NCI-H2227 (cell line): Measurements from ENCODE around the gene OPTC.

Source experiments
- DNase-seq: peaks from one replicate; lab custom pipeline; 2025; ENCODE audit not compliant: unreplicated experiment; lab: John Stamatoyannopoulos, UW

Gene OPTC

DNA sequence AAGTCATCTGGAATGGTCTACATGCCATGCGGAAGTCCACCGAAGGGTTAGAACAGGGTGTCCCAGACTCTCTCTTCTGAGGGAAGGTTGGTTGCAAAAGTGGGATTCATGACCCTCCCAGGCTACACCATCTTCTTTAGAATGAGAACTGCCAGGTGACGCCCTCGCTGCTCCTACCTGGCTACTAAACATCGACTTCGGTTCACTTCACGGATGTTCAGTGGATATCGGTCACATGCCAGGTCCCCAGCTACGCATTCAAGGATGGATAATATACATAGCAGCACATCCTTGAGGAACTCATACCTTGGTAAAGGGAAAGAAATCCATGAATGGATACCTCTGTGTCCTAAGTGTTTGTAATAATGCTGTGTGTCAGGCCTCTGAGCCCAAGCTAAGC, 3.3 kb upstream of the OPTC start:
- no peak for DNase-seq

DNA sequence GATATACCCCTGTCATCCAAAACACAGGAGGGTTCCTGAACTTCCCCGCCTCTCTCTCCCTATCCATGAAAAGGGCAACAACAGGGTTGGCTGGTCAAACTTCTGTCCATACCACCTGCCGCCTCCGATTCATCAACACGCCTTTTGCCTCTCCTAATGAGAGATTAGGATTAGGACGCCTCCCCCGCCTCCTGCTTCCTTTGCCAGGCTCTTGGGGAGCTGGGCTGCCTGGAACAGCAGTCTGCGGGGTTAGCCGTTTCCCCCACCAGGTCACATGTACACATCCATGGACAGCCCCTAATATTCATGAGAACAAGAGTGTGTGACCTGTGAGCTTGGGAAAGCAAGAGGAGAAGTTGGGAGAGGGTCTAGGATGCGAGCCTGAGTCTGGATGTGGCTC, 2.3 kb upstream of the OPTC start:
- DNase-seq: no peak

DNA sequence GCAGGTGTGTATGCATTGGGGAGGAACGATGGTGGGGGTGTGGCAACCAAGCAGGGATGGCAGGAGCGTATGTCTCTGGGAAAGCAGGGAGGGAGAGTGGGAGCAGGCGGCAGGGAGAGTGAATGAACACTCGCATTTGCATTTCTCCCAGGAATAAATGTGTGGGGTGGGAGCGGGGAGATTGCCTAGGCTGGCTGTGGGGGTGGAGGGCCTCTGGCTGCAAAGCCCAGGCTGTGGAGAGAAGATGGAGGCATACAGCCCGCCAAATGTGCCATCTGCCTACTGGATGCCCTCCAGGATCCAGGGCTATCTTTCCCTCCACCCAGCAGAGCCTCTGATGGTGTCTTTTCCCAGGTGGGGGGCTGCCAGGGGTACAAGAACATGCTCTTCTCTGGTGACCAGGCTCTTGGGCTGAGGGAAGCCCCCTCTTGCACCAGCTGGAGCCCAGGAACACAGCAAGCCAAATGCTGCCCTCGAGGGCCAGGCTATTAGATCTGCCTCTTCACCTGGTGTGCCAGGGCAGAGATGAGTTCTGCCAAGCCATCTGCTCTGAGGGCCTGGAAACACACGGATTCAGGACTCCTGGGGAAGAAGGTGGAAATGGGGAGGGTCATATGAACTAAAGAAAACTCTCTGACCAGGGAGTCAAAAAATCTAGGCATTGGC, 1.7 kb upstream of the OPTC start:
- DNase-seq: peak; percentile 29

DNA sequence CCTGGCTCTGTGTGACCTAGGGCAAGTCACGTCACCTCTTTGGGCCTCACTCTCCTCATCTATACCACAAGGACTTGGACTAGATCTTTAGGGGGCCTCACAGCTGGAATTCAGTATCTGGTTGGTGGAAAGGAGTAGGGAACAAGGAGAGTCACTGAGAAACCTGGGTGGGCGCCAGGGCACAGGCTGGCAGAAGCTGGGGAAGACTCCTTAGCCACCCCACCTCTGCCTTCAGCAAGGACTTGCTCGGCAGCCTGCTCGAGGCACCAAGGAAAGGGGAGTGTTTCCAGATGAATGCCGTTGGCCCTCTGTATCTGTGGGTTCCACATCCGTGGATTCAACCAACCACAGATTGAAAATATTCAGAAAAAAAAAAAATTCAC, 1.2 kb upstream of the OPTC start:
- DNase-seq: no peak

DNA sequence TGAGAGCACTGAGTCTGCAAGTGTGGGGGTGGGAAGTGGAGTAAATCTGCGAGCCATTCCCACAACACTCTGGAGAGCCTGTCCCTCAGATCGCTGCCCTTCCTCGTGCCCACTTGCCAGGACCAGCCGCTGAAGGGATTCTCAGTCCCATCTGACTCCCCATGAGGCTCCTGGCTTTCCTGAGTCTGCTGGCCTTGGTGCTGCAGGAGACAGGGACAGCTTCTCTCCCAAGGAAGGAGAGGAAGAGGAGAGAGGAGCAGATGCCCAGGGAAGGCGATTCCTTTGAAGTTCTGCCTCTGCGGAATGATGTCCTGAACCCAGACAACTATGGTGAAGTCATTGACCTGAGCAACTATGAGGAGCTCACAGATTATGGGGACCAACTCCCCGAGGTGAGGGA, 1.9 kb downstream of the OPTC start:
- DNase-seq: no peak

DNA sequence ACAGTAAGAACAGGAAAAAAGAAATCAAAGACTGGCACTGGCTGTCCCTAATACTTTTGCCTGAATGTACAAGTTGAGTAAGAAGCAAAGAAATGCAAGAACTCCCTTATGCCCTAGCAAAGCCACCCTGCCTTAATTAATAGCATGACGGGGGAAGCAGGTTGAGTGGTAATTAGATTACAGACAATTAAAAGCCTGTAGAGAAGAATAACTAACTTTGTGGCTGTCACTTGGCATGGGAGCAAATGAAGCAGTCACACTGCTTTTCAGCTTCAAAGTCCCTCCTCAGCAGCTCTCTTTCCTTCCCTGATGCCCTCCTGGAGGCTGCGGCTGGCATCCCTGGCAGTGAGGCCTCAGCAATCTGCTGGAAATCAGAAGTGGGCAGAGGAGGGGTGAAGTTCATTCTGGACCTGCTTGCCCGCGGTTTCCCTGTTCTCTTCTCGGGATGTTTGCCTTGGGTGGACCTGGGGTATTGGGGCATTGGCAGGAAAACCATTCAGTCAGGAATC, 3.4 kb downstream of the OPTC start:
- no peak for DNase-seq

DNA sequence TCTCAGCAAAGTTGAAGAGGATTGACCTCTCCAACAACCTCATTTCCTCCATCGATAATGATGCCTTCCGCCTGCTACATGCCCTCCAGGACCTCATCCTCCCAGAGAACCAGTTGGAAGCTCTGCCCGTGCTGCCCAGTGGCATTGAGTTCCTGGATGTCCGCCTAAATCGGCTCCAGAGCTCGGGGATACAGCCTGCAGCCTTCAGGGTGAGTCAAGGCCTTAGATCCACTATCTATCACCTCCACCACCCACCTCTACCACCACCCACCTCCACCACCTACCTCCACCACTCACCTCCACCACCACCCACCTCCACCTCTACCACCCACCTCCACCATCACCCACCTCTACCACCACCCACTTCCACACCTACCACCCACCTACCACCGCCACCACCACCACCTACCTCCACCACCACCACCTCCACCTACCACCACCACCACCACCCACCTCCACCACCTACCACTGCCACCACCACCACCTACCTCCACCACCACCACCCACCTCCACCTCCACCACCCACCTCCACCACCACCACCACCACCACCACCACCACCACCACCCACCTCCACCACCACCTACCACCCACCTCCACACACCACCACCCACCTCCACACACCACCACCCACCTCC, 5.8 kb downstream of the OPTC start:
- DNase-seq: no peak

DNA sequence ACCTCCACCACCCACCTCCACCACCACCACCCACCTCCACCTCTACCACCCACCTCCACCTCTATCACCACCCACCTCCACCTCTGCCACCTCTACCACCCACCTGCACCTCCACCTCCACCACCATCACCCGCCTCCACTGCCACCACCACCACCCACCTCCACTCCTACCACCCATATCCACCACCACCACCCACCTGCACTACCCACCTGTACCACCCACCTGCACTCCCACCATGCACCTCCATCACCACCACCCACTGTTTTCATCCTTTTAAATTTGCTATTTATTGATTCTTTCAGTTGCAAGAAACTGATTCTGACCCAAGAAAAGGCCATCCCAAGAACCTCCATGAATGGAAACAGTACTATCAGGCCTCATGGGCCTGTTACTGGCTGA, 6.3 kb downstream of the OPTC start:
- DNase-seq: no peak

DNA sequence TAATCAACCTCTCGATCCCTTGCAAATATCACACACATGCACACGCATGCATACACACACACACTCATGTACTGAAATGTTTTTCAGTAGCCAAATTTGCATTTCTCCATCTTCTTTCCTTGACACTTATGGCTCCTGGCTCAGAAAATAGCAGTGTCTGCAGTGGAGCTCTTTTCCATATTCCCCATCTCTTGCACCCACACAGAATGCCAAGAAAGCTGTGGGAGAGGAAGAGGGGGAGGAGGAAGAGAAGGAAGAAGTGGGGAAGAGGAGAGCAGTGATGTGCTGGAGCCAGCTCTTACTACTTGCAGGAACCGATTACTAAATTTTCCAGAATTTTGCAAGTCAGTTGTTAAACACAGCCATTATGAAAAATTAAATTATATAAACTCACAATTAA, 9.9 kb downstream of the OPTC start:
- DNase-seq: no peak

DNA sequence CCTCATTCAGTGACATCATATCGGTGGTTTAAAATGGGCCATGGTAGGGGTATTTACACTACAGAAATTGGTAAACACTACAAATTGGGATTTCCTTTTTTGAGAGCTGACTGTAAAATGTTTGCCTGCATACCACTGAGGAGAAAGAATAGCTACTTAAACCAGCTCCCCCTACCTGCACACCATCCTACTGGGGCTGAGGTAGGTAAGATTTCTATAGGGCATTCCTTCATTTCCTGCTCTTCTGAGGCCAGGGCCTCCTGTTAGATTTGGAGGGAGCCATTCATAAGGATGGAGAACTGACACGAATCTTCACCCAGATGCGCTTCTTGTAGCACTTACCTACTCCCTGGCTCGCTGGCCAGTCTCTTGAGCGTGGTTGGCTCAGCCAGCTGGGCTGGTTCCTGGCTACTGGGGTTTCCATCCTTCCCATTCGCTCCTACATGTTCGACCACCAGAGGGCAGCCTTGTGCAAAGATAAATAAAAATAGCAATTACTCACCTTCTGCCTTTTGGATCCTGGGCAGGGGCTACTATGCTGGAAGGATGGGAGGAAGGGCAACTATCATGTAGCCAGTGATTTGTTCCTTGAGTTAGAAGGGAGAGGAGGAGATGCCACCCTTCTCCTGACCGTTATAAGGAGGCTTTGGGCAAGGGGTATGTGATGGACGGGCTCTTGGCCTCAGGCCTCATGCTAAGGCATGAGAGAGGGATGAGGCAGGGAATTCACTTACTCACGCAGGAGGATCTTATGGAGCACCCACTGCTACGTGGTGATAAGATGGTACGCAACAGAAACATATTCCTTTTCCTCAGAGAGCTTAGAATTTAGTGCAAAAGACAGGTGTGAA, 10.7 kb downstream of the OPTC start:
- peak; percentile 91 for DNase-seq

DNA sequence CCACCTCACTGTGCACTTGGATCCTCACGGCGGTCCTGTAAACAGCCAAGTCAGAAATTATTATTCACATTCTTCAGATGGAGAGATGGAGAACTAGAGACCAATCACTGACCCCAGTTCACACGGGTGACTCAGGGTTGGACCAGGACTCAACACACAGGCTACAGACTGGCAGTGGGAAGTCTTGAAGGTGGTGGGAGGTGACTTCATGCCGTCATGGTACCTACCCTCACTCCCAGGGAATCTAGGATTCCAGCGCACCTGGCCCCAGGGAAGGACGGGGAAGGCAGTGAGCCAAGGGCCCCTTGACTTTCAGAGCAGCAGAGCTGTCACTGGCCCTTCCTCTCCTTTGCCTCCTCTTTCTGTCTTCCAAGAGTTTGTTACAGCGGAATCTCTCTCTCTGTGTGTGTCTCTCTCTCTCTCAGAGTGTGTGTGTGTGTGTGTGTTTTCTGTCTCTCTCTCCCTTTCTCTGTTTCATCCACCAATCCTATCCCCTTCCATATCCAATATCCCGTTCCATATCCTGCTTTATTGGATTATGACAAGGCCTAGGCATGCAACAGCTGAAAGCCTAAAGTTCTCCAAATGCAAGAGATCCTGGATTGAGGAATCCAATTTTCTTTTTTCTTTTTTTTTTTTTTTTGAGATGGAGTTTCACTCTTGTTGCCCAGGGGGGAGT, 11.7 kb downstream of the OPTC start:
- no peak for DNase-seq

DNA sequence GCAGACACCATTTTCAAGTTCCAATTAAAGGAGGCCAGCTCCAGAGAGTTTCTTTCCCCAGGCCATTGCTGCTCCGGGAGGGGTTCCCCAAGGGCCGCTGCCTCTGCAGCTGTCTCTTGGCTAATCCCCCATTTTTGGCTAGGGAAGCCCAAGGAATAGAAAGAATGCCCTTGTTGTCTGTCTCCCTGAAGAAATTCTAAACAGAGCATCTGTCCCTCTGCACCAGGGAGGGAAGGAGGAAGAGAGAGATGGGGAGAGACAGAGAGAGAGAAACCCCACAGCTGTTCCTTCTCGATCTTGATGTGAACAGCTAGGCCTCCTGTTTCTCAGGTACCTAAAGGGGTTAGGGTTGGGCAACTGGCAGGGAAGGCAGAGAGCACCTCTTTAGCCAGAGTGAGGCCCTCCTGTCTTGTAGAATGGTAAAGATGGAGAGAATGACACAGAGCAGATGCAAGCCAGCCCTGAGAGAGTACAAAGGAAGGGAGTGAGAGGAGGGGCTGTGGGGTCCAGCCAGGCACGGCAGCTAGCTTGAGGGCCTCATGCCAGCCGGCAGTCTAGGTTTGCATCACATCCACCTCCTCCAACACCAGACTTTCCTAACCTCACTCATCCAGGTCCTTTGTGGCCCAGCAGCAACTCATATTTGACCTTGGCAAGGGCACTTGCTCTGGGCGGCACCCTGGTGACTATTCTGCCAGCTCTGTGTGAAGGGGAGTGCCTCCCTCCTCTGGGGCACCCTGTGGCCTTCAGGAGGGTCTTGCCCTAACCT, 13.1 kb downstream of the OPTC start:
- peak; percentile 32 for DNase-seq

DNA sequence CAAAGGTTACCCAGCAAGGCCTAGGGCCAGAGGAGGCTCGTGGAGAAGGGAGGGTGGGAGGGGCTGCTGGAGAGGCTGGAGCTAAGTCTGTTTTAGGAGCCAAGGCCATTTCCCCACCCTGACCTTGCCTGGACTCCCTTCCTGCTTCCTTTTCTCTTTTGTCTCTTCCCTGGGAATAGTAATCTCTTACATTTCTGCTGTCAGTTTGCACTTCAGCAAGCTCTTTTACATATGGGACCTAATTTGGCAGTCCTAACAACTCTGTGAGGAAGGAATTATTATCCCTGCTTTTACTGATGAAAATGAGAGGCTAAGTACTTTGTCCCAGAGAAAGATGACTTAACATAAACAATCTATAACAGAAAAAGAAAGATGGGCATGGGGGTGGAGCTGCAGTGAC, 13.8 kb downstream of the OPTC start:
- DNase-seq: no peak

DNA sequence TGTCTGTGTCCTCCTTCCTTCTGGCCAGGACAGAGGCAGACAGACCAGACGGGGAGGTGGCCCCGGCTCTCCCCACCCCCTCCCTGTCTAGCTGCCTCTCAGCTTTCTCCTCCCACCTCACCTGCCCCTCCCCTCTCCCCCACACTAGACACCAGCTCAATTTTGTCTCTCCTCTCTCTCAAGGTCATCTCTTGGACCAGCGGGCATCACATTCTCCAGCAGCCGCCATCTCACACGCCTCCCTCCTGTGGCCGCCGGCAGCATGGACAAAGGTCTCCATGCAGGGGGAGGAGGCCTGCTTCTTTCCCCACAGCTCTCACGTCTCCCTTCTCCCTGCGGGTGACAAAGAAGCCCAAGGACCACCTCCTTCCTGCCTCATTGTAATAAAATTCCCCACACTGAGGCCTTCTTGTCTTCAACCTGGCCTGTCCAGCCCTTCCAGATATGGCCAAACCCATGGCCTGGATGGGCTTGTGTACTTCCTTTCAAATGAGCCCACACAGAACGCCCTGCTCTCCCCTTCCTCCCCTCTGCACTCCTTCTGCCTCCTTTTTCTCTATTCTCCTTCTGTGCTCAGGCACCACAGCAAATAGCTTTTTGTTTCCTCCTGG, 14.6 kb downstream of the OPTC start:
- peak; percentile 69 for DNase-seq

DNA sequence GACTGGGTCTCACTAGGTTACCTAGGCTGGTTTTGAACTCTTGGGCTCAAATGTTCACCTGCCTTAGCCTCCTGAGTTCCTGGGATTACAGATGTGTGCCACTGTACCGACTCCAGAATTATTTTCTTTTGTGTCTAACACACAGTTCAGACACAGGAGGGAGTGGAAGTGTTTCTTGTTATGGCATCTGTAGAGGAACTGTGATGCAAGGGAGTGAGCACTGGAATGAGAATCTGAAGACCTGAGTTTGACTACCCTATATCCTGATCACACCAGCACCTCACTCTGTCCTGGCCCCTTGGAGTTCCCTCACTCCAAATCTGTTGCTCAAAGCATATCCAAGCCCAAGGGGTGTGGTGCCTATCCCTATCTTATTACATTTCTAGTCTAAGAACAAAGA, 15.2 kb downstream of the OPTC start:
- DNase-seq: no peak

DNA sequence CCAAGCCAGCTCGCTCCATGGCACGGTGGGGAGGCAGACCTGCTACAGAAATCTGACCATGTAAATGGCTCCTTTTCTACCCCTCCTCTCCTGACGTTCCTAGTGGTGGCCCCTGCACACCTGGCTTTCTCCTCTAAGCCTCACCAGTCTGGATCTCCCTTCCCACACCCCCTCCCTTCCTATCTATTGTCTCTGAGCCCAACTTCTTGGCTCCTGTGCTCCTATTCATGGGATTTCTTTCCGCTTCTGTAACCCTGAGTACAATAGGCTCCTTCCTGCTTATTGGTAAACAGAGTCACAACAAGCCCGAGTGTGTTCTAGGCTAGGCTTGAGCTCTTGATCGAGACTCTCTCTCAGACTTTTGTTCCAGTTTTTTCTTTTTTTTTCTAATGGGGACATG, 17.6 kb downstream of the OPTC start:
- DNase-seq: no peak

DNA sequence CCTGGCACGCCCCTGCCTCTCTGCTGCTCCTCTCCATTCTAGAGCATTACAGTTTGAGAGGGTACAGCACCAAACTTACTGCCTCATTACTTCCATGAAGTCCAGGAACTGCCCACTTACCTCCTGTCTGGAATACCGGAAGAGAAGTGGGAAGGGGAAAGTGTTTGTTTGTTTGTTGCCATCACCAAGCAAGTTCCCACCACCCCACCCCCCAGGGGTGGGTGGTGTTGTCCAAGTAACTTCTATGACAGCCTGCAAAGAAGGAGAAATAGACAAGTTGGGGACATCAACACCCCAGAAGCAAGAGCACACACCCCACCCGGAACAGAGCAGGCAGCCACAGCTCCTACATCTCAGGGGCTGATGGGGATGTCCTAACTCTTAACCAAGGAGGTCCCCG, 18.0 kb downstream of the OPTC start:
- no peak for DNase-seq

DNA sequence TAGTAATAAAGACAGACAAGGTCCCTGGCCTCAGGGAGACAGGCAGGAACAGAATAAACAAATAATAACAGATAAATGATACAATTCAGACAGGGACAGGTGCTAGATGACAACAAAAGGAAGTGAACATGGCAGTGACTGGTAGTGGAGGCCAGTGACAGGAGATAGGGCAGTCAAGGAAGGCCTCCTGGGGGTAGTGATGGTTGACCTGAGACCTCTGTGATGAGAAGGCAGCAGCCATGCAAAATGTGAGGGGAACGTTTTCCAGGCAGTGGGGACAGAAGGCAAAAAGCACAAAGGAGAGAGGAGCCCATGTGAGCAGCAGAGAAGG, 18.5 kb downstream of the OPTC start:
- no peak for DNase-seq

DNA sequence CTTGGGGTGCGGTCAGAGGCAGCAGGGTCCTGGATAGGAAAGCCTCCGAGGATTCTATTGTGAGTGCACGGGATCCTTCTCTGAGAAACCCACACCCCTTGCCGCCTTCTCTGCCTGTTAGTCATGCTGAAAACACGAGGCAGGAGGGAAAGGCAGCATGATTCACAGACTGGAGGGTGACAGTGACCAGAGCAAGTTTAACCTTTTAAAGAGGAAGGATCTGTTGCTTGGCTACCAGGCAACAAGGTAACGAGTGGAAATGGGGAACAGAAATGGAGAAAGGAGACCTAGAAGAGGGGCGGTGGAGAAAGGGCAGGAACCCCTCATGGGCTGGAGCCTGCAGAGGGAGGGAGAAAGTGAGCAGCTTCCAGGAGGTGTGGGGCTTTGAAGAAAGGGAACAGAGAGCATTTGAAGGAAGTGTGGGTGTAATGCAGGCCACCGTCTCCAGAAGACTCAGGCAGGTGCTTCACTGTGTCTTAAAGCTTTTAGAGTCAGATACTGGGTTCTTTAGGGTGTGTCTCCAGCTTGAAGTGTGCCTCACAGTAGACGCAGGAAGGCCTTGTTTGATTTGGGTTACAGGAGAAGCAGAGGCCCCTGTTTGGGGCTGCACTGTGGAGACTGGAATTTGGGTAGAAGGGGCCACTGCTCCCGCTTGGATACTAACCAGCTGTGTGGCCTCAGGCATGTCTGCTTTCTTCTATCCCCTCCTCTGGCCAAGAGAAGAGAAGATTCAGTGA, 19.1 kb downstream of the OPTC start:
- DNase-seq: no peak

DNA sequence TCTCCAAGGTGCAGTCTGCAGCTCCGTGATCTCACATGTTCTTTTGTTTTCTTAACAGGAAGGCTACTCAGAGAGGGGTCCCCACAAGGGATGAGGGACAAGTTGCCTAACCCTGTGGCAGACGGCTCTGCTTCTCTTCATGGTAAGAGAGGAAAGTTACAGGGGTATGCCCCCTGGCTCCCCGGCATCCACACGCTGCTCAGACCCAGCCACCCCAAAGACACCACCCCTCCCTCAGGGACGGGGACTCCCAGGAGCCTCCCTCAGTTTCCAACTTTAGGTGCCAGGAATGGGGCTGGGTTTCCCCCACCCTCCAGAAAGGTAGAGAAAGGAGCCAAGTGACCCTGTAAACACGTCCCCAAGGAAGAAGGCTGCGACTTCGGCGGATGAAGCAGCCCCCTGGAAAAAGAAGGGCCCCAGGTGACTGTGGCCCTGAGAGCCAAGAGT, 19.7 kb downstream of the OPTC start:
- DNase-seq: no peak
